ENCODE measurements around the gene AP1G2. TPM values are rescaled to one million over a fixed set of nuclear protein-coding genes. Genes with fewer than 3 reads are reported as not detected.

Gene AP1G2
- total RNA-seq, 1 experiment from 2014 or later, result 160 TPM

DNA sequence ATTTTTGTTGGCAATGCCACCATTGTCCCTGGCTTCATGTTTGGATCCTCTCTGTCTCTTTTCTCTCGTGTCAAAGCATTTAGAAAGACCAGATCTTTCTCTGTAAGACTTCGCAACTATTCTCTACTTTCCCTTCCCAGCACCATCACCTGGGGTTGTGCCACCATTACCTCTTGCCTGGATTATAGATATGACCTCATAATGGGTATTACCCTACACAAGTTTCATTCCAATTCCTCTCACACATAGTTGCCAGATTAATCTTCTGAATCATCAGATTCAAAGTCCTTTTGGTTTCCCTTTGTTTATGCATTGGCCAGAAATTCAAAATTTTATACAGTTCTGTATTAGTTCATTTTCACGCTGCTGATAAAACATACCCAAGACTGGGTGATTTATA lies 41.4 kb upstream of the AP1G2 start:
- no peak overlapping the region for H3K27ac Mint-ChIP-seq (ENCODE audit: unreplicated experiment)
- TF ChIP-seq, protein P1, sequence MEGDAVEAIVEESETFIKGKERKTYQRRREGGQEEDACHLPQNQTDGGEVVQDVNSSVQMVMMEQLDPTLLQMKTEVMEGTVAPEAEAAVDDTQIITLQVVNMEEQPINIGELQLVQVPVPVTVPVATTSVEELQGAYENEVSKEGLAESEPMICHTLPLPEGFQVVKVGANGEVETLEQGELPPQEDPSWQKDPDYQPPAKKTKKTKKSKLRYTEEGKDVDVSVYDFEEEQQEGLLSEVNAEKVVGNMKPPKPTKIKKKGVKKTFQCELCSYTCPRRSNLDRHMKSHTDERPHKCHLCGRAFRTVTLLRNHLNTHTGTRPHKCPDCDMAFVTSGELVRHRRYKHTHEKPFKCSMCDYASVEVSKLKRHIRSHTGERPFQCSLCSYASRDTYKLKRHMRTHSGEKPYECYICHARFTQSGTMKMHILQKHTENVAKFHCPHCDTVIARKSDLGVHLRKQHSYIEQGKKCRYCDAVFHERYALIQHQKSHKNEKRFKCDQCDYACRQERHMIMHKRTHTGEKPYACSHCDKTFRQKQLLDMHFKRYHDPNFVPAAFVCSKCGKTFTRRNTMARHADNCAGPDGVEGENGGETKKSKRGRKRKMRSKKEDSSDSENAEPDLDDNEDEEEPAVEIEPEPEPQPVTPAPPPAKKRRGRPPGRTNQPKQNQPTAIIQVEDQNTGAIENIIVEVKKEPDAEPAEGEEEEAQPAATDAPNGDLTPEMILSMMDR (IDR thresholded peaks at IDR 0.05; ENCODE audit: insufficient read depth in 1 of 2, low read depth in 1 of 2, low read length in 1 of 2, severe bottlenecking in 1 of 2, unreplicated experiment in 1 of 2), result no peak
- H3K4me1 Mint-ChIP-seq (ENCODE audit: low read depth, unreplicated experiment), result peaks cover 21% of the 10 kb centered on the region
- H3K9me3 Mint-ChIP-seq (ENCODE audit: unreplicated experiment), result peaks cover 26% of the 10 kb centered on the region
- no peak overlapping the region for H3K4me3 Mint-ChIP-seq (ENCODE audit: unreplicated experiment)
- H3K4me3 ChIP-seq (ENCODE audit: low read depth, low read length), result no peak overlapping the region
- no peaks in the 10 kb centered on the region for H3K27me3 ChIP-seq (replicated peaks; ENCODE audit: control insufficient read depth, insufficient read depth, low read length)
- no peaks in the 10 kb centered on the region for H3K36me3 ChIP-seq (ENCODE audit: control insufficient read depth, insufficient read depth, low read length)
- peaks cover 23% of the 10 kb centered on the region for H3K4me1 ChIP-seq
- no TSS peak for BruUV-seq (replicated peaks)
- no peak for DNase-seq
- ChIA-PET POLR2A (no interaction called here), CTCF (no interaction called here)
- H3K36me3 Mint-ChIP-seq (ENCODE audit: insufficient read depth, unreplicated experiment), result peaks cover 5% of the 10 kb centered on the region
- intact Hi-C loops (cut with micrococcal nuclease; ENCODE audit: unreplicated experiment), result no loop called here
- H3K9me3 ChIP-seq, result no peaks in the 10 kb centered on the region
- H3K27me3 Mint-ChIP-seq (ENCODE audit: insufficient read depth, unreplicated experiment), result no peaks in the 10 kb centered on the region

GRCh38 chr14:23608454-23608853 lies 40.9 kb upstream of the AP1G2 start:
- POLR2A ChIA-PET, result no interaction called here
- Histone ChIP-seq H3K9me3 (no peaks in the 10 kb centered on the region), H3K36me3 (ENCODE audit: control insufficient read depth, insufficient read depth, low read length) (no peaks in the 10 kb centered on the region), H3K4me1 (peaks cover 18% of the 10 kb centered on the region), H3K4me3 (ENCODE audit: low read depth, low read length) (no peak overlapping the region), H3K27me3 (replicated peaks; ENCODE audit: control insufficient read depth, insufficient read depth, low read length) (no peaks in the 10 kb centered on the region)
- TF ChIP-seq, protein P1 (IDR thresholded peaks at IDR 0.05; ENCODE audit: insufficient read depth in 1 of 2, low read depth in 1 of 2, low read length in 1 of 2, severe bottlenecking in 1 of 2, unreplicated experiment in 1 of 2), result no peak
- no peak for DNase-seq
- no peaks in the 10 kb centered on the region for H3K27me3 Mint-ChIP-seq (ENCODE audit: insufficient read depth, unreplicated experiment)
- intact Hi-C loops (cut with micrococcal nuclease; ENCODE audit: unreplicated experiment), result no loop called here
- H3K4me1 Mint-ChIP-seq (ENCODE audit: low read depth, unreplicated experiment), result peaks cover 15% of the 10 kb centered on the region
- H3K9me3 Mint-ChIP-seq (ENCODE audit: unreplicated experiment), result peaks cover 26% of the 10 kb centered on the region
- CTCF ChIA-PET, result no interaction called here
- peaks cover 5% of the 10 kb centered on the region for H3K36me3 Mint-ChIP-seq (ENCODE audit: insufficient read depth, unreplicated experiment)
- no TSS peak for BruUV-seq (replicated peaks)
- H3K4me3 Mint-ChIP-seq (ENCODE audit: unreplicated experiment), result no peak overlapping the region
- H3K27ac Mint-ChIP-seq (ENCODE audit: unreplicated experiment), result no peak overlapping the region

GRCh38 chr14:23605931-23606585 lies 38.5 kb upstream of the AP1G2 start:
- TF ChIP-seq, protein P1 (IDR thresholded peaks at IDR 0.05; ENCODE audit: insufficient read depth in 1 of 2, low read depth in 1 of 2, low read length in 1 of 2, severe bottlenecking in 1 of 2, unreplicated experiment in 1 of 2), result no peak
- Histone ChIP-seq H3K27me3 (replicated peaks; ENCODE audit: control insufficient read depth, insufficient read depth, low read length) (no peaks in the 10 kb centered on the region), H3K4me3 (ENCODE audit: low read depth, low read length) (no peak overlapping the region), H3K36me3 (ENCODE audit: control insufficient read depth, insufficient read depth, low read length) (no peaks in the 10 kb centered on the region), H3K9me3 (no peaks in the 10 kb centered on the region), H3K4me1 (peaks cover 5% of the 10 kb centered on the region)
- Mint-ChIP-seq H3K4me3 (ENCODE audit: unreplicated experiment) (no peak overlapping the region), H3K9me3 (ENCODE audit: unreplicated experiment) (peaks cover 12% of the 10 kb centered on the region), H3K36me3 (ENCODE audit: insufficient read depth, unreplicated experiment) (no peaks in the 10 kb centered on the region), H3K27ac (ENCODE audit: unreplicated experiment) (no peak overlapping the region), H3K4me1 (ENCODE audit: low read depth, unreplicated experiment) (no peaks in the 10 kb centered on the region), H3K27me3 (ENCODE audit: insufficient read depth, unreplicated experiment) (no peaks in the 10 kb centered on the region)
- ChIA-PET CTCF (interaction anchor here (1.4 kb wide), 2 partner anchors 17 to 25 kb away, joined by 3 read pairs; no protein-coding TSS in a partner anchor), POLR2A (no interaction called here)
- BruUV-seq (replicated peaks), result no TSS peak
- intact Hi-C loops (cut with micrococcal nuclease; ENCODE audit: unreplicated experiment), result no loop called here
- no peak for DNase-seq

Measured in Caco-2 (cell line).